ENCODE results near the gene FGF21.

FGF21 gene

DNA sequence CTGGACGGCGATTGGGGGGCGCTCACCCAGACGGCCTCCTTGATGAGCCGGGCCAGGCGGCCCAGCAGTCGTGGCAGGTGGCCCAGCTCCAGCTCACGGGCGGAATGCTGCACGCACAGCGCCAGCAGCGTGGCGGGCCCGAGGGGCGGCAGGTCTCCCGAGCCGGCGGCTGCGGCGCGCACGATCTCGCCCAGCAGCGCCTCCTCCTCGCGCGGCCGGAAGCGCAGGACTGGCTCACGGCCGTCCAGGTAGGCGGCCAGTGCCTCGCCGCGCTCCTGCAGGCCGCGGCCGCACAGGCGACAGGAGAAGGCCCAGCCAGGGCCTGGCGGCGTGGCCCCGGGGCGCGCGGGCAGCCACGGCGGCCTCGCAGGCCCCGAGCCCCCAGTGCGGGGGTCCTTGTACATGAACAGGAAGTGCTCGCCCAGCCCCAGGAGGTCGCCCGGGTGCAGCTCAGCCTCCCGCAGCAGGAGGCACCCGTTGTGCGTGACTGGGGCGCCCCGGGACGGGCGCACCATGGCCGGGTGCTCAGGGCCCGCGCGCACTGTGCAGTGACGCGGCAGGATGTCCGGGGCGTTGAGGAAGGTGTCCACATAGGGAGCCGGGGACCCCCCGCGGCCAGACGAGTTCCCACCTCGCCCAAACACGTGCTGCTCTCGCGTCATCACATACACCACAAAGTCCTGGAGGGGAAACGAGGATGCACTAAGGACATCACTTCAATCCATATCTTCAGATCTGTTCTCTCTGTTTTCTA is 26.2 kb upstream of the FGF21 start:
- peak; percentile 60 for DNase-seq (ENCODE audit: low spot score)

DNA sequence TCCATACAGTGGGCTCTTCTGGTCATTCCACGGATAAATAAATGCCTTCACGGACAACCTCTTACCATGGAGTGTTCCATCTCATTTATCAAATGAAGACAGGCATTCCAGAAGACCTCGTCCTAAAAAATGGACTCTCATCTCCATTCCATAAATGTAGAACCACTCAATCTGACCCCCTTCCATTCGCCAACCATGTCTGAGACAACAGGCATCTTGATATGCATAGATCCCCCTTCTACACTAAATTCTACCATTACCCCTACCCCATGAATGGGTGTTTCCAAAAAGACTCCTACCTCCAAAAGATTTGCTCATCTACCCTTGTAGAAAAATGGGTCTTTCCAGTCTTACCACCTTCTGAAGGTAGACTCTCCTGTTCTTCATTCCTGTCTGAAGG is 23.9 kb upstream of the FGF21 start:
- no peak for DNase-seq (ENCODE audit: low spot score)

DNA sequence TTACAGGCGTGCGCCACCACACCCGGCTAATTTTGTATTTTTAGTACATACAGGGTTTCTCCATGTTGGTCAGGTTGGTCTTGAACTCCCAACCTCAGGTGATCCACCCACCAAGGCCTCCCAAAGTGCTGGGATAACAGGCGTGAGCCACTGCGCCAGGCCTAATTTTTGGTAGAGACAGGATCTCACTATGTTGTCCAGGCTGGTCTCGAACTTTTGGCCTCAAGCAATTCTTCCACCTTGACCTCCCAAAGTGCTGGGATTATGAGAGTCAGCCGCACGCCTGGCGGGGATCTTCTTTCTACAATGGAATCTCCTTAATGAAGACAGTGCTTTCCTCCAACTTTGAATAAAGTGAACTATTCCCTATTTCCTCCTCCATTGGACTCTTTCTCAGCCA is 20.7 kb upstream of the FGF21 start:
- DNase-seq (ENCODE audit: low spot score): no peak

DNA sequence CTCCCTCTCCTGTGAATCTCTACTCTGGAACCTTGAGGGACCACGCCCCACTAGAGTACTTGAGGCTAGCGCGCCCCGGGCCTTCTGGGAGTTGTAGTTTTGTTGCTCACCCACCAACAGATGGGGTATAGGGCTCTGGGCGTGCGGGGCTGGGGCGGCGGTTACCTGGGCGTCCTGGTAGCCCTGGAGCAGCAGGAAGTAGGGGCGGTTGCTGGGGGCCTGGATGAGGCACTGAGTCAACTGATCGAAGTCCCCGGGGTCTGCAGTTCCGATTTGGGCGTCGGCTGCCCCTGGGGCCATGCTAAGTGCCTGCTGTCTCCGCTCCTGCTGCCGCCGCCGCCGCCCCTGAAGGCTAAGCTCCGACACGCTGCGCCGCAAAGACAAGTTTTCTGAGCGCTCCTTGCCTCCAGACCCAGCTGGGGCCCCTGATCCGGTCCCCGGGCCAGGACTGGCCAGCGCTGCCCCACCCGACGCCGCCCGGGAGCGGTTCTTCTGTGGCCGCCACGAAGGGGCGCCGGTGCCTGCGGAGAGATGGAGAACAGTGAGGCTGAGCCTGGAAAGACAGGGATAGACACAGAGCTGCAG is 20.2 kb upstream of the FGF21 start:
- no peak for DNase-seq (ENCODE audit: low spot score)

DNA sequence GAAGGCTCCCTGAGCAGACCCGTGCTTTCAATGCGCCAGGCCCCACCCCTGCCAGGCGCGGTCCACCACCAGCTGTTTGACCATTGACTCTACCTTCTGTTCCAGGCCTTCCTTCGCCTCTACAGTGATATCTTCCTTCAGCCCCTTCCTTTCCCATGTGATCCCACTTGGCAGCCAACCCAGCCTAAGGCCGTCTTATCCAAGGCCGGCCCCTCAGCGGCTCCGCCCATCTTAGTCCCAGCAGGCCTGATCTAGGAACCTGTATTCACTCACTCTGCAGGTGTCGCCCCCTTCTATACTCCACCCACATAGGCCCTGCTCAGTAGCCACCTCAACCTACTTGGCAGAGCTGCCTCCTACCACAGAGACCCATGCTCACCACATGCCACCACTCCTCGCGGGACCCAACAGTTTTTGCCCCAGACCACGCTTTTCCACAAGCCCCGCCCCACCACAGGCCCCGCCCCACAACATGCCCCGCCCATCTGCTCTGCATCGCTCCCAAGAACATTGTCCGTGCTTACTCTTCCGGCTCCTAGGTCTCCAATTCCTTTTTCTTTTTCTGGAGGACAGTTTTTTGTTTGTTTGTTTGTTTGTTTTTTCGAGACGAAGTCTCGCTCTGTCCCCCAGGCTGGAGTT is 17.8 kb upstream of the FGF21 start:
- no peak for DNase-seq (ENCODE audit: low spot score)

DNA sequence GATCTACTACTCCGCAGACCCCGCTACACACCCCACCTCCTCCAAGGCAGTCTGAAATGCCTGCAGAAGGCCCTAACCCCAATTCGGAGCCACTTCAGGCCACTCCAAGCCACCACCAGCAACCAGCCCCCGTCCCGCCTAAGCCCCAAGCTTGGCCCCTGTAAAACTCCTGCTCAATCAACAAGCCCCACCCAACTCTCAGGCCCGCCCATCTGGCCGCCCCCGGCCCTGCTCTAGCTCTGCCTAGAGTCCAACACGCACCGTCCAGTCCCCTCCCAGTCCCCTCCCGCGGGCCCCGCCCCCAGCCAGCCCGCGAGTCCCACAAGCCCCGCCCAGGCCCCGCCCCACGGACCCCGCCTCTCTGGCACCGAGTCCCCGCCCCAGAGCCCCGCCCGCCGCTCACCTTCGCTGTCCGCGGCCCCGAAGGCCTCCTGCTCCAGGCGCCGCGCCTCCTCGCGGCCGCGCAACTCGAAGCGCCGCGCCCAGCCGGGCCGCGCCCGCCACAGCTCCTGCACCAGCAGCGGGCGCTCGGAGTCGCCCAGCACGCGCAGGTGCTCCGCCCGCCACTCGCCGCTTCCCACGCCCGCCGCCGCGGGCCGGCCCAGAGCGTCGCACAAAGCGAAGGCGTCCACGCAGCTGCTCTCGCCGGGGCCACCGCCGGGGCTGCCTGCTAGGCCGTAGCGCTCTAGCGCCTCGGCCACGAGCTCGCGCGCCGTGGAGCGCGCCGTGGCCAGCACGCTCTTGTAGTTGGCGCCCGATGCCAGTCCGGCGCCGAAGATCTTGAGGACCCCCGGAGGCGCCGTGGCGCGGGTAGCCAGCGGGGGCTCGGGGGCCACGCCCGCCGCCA is 16.5 kb upstream of the FGF21 start:
- peak; percentile 97 for DNase-seq (ENCODE audit: low spot score)

DNA sequence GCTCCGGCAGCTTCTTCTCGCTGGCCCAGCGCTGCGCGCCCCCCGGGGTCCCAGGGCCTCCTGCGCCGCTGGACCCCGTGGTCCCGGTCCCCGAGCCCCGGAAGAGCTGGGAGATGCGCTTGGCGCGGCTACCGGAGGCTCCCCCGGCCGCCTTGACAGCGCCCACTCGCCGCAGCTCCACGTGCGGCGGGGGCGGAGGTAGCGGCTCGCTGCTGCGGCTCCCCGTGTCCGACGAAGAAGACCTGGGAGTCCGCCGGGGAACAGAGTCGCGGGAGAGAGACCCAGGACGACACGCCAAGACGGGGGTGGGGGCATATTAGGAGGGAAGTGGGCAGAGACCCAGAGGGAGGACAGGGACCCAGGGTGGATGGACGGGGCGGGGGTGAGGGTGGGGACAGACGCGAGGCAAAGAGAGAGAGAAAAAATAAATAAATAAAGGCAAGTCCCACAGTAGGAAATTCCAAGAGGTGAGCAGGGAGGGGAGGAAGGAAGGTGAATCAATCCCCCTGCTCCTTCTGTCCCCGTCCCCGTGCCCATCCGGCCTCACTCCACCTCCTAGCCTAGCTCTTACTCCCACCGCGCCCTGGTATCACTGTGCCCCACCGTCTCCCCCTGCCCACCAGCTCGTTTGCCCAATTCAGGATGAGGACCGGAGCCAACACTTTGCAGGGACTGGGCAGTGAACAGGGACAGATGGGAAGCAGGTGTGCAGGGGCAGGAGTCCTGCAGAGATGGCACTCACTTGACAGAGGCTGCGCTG is 15.7 kb upstream of the FGF21 start:
- DNase-seq (ENCODE audit: low spot score): no peak

DNA sequence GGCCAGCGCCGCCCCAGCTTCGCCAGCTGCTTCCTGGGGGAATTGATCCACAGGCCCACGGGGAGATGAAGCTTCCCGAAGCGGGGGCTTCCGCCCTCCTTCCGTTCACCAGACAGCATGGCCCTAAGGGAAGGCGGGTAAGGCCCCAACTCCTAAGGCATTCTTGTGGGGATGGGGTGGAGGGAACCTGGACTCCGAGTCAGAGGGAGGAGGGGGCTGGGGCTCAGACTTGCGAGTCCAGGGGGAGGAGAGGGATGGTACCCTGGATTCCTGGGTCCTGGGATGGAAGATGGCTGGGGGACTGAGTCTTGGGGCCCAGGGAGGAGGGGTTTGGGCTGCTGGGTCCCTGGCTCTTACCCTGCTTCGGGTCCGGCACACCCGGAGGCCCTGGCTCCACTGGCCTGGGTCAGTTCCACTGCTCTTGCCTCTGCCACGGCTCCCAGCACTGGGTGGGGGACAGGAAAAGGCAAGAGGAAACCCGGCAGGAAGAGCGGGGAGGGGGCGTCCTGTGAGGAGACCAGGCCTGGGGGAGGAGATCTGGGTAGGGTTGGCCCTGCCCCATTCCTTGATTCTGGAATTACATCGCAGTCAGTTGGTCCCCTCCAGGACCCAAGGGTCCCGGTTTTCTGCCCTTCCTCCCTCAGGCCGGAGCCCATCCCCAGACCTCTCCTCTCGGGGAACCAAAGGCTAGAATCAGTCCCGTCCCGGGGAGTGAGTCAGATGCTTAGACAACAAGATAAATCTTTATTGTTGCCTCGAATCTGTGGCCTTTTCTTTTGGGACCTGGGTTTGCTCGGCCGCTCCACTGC is 15.0 kb upstream of the FGF21 start, which contains the start of gene RASIP1:
RASIP1 (minus strand) TSS at position 447 of the 809 bp plus-strand sequence; CDS start at position 119, 328 bp downstream.
- DNase-seq (ENCODE audit: low spot score): no peak

DNA sequence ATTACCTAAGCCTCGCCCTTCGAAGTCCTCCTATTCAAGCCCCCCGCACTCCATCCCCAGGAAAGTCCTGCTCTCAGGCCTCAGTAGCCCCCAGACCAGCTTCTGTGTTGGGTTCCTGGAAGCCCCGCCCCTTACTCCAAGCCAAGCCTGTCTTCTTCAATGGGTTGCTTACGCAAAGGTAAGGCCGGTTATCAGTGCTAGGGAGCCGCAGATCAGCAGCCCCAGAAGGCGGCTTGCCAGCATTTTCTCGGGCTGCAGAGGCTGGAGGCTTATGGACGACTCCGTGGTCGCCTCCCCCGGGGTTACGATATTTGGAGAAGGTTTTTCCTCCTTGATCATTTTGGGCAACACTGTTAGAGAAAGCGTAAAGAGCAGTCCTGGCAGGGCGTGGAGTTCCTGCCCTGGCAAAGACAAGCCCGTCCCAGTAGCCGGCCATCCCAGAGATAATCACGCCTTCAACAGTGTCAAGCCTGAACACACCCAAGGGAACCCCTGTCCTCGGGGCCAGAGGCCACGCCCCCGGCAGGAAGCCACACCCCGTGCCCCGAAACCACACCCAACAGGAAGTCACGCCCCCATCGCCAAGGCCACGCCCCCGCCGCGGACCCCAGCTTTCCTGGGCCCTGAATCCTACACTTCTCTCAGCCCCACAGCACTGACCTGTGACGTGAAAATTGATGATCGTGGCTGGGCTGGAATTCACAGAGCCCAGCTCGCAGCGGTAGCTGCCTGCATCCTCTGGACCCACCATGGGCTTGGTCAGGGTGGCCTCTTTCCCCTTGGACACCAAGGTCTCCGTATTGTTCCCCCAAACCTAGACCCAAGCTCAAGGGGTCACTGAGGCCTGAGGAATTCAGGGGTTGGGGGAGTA is 14.0 kb upstream of the FGF21 start:
- no peak for DNase-seq (ENCODE audit: low spot score)

DNA sequence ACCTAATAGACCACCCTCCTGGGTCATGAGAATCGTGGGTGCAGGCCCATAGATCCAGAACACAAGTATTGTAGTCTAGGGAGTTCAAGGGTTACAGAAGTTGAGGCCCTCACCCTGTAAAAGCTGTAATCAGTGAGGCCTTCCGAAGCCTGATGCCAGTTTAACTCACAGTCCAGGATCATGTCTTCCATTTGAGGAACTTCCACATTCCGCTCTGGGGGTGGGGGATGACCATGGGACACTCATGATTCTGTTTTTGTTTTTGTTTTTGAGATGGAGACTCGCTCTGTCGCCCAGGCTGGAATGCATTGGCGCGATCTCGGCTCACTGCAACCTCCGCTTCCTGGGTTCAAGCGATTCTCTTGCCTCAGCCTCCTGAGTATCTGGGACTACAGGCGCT is 13.2 kb upstream of the FGF21 start:
- no peak for DNase-seq (ENCODE audit: low spot score)

DNA sequence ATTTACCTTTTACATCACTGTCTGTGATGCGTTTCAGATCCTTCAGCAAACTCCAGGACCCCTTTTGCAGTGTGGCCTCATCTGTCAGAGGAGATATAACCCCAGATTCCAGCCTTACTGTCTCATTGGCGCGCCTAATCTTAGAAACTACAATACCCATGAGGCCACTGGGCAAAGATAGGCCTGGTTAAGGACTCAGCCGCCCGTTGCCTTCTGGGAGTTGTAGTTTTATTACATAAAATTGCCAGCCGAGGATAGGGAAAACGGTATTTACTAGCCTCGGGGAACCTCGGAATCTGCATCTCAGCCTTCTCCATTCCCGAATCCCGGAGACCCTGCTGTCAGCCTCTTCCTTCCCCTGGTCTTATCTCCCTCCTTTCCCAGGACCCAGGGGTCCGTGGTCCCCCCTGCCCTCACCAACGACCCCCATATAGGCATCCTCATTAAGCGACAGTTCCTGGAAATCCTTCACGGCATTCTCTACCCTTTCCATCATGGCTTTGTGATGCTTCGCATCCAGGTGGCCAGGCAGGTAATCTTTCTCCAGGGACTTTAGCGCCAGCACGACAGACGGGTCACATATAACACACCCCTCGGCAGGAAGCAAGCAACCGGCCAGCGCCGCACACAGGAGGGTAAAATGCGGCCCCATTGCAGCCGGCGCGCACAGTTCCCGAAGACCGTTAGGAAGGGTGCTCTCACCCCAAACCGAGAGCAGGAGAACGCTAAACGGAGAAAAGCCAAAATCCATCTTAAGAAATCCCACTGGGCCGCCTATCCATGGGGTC is 9.9 kb upstream of the FGF21 start:
- no peak for DNase-seq (ENCODE audit: low spot score)

DNA sequence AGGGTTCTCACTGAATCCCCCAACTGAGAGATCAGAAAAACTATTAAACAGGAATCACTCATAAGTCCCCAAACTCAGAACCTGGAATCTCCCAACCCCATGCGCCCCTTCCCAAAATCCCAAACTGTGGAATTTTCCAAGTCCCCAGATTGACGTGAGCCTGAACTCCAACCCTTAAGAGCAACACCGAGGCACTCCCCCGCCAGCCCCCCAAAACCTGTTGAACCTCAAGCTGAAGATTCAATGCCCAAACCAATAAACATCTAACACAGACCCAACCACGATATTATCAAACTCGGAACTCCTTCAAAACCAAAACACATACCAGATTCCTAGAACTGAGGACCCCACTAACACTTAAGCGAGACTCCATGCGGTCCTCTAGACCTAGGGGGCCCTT is 9.2 kb upstream of the FGF21 start:
- no peak for DNase-seq (ENCODE audit: low spot score)

DNA sequence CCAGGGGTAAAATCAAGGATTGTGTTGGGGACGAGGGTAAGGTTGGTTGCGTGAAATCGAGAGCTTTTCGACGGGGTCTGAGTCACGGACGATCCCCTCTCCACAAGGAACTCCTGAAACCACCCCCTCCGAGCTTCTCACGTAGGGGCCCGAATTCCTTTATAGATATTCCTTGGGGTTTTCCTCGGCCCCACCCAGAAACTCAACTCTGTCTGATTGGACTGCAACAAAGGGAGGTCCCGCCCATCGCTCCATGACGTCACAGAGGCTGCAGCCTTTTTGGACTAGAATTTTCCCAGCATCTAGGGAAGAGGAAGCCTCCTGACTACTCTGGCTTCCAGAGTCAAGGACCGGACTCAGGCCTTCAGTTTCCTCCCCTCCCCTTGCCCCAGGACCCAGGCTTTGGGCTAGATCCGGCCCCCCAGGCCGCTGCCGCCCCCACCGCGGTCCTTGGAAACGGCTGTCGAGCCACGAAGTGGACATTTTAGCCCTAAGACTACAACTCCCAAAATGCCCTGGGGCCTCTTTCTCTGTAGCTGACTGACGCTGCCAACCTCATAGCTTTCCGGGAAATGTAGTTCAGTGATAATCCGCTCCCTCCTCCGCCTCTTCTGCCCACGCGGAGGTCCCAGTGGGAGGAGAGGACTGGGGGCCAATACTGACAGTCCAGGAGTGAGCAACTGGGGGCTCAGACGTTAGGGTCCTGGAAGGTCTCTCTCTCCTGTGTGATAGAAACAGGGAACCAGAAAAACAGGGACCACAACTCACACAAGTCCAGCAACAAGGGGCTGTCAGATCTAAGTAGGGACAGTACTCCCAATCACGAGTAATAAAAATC is 8.4 kb upstream of the FGF21 start, which contains the start of gene IZUMO1:
IZUMO1 (minus strand) TSS at position 172 of the 838 bp plus-strand sequence. CDS start 1,050 bp downstream, outside the sequence.
- DNase-seq (ENCODE audit: low spot score): peak; percentile 88

DNA sequence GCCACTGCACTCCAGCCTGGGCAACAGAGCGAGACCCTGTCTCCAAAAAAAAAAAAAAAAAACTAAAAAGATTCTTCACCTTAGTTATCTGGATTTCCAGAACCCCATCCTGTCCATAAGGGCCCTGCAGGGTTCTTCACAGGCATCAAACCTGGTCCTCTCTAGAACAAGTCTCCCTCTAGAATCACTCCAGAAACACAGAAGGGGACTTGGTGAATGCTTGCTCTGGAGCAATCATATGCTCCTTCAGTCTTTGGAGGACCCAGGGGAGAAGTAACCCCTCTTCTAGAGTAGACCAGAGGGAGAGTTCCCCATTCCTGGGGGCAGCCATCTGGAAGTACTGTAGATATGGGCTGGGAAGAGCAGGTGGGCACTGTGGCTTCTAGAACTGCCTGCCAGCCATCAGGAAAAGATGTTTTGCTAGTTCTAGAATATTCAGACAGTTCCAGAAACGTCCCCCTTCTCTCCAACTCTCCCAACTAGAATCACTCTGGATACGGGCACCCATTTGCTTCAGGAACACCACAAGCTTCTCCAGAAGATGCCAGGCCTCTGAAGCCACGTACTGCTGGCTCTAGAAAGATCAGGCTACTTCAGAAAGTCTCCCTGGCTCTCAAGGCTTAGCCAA is 5.6 kb upstream of the FGF21 start:
- no peak for DNase-seq (ENCODE audit: low spot score)

DNA sequence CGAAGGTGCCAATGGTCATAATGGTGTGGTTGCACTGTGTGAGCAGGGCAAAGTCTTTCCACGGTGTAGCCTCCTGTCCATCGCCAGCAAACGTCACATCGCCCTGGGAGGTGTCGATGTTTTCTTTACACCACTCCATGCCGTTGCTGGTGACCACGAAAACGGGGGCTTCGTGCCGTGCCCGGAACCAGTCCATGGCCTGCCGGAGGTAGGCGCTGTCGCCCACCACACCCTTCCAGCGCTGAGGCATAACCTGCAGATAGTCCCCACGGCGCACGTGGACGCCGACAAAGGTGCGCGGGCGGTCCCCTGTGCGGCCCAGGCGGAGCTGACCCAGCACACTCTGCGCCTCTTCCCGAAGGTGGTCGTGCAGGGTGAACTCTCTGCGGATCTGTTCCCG is 5.0 kb upstream of the FGF21 start:
- DNase-seq (ENCODE audit: low spot score): no peak

DNA sequence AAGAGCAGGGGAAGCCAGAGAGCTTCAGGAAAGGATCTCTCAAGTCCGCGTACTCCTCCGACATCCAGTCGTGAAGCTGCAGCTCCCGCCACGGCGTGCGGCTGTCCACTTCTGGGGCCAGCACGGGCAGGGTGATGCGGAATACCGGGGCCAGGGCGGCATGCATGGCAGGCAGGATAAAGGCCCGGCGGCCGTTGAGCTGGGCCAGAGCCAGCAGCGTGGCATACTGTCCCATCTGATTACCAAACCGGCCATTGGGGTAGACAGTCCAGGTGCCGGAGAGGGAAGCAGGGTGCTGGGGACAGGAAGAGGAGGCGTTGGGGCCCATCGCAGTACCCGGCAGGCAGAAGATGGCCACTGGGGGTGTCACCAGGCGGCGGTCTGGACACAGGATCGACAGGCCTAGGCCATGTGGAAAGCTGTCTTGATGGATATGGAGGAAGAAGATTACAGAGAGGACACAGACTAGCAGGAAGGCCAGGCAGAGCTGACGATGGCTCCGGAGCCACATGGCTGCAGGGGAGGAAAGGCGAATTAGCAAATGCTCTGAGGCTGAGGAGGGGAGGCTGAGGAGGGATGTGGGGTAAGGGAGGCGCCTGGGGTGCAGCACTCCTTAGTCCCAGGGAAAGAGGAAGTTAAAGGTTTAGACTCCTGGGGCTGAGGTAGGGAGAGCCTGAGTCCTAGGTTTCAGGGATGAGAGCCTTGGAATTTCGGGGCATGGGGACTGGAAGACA is 4.4 kb upstream of the FGF21 start:
- no peak for DNase-seq (ENCODE audit: low spot score)
